Smooth muscle cell of the brain vasculature (primary cell): ENCODE results near the gene SNAP25.

Experiments
- DNase-seq: peaks from one replicate; pipeline ENCODE4 v3.0.0-alpha.2; 2012; ENCODE audit warnings: low read depth, low spot score

SNAP25 gene

DNA sequence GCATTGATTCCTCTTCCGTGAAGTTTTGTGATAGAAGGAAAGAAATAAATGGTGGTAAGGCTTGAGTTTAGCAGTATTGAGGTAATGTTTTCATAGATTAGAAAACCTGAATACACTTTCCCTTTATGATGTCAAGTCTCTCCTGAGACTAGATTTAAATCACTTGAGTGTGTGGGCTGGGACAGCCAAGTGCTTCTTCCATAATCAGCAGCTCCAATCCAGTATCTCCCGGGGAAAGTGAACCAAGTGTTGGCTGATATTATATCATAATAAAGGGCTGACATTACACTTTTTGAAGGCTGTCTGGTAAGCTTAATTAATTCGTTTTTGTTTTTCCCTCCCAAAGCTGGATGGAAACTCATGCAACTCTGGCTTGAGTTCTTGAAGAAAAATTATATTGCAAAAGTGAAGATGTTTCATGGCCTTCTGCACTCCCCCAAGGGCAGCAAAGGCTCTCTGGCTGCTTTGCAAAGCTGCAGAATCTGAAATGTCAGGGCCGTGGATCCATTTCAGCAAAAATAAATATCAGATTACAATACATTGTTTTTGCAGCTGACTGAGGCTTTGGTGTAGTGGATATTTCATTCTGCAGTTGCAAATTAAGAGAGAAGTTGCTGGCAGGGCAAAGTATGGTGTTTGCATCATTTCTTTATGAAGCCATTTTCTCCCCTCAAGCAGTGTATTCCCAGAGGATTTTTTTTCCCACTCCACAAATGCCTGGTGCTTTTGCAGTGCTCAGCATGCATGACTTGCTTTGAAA lies 114.2 kb downstream of the SNAP25 start:
- peak; percentile 84 for DNase-seq

DNA sequence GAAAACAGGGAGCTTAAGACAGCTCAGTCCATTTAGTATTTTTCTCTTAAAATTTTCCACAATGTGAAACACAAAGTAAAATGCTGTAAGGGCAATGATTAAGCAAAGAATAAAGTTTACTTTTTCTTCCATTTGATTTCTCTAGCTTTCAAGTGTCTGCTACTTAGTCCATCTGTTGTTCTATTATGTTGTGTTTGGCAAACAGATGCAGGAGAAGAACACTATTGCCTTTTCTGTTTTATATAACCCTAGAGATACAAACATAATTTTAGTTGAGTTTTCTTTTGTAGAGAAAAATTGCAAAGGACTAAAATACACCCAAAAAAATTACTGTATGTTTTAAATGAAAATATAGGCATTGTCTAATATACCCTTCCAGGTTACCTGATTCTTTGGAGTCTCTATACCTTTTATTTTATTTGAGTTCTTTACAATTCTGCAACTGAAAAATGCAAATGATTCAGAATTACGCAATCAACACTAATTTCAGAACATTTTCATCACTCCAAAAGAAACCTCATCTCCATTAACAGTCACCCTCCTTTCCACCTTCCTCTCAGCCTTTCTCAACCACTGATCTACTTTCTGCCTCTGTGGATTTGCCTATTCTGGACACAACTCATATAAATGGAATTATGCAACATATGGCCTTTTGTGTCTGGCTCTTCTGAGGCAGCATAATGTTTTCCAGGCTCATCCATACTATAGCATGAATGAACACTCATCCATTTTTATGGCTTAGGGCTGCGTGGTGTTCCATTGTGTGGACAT lies 118.5 kb downstream of the SNAP25 start:
- no peak for DNase-seq

- no peak for DNase-seq
Measured at GRCh38 chr20:10338426-10339180, 120.0 kb downstream of the SNAP25 start.

DNA sequence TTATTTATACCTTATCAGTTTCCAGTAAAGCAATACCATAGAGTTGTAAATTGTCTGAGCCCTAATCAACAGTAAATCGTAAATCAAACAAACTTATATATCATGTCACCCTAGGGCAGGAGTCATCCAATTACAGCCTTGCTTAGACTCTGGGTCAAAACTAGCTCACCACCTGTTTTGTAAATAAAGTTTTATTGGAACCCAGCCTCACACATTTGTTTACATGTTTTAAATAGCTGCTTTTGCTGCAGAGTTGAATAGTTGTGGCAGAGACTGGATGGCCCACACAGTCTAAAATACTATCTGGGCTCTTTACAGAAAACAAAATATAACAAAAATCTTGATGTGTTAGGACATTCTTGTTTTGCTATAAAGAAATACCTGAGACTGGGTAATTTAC lies 121.0 kb downstream of the SNAP25 start:
- no peak for DNase-seq

DNA sequence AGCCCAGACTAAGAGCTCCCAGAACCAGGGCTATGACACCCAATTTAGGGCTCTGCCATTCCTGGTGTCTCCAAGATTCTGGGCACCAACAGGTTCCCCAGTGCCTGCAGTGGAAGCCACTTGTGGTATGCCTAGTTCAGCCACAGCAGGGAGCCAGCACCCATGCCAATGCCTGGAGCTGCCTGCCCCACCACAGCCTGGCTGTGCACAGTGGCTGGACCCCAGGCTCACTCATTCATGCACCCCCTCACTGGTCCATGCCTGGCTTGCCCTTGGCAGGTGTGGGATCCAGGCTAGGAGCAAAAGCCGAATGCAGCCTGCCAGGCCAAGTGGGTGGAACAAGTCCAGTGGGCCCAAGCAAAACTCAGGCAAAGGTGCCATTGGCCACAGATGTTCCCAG lies 123.5 kb downstream of the SNAP25 start:
- DNase-seq = no peak

- no peak for DNase-seq
Measured at GRCh38 chr20:10344953-10345352, 126.3 kb downstream of the SNAP25 start.

GRCh38 chr20:10347086-10347880 lies 128.7 kb downstream of the SNAP25 start:
- no peak for DNase-seq

DNA sequence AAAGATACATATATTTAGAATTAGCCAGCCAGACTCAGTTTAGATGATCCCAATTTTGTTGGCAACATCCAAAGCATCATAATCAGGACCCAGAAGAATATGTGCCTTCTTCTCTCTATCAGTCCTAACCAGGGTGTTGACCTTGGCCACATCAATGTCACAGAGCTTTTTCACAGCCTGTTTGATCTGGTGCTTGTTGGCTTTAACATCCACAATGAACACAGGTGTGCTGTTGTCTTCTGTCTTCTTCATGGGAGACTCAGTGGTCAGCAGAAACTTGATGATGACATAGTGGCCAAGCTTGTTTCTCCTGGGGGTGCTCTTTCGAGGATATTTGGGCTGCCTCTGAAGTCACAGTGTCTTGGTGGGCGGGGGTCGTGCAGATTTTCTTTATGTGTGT lies 130.5 kb downstream of the SNAP25 start:
- DNase-seq = no peak

- DNase-seq = no peak
Measured at GRCh38 chr20:10350188-10350842, 131.7 kb downstream of the SNAP25 start.

GRCh38 chr20:10352934-10353824 lies 134.5 kb downstream of the SNAP25 start:
- DNase-seq = no peak

GRCh38 chr20:10356628-10357027 lies 138.0 kb downstream of the SNAP25 start:
- no peak for DNase-seq
